Measurements from ENCODE around the gene ACSL6.
A peak's percentile ranks its signal among the peaks of the same experiment; 100 is the strongest.
"Not testable (repeated sequence)": the region's sequence is repeated elsewhere in the genome, so short reads cannot be mapped to it uniquely, and the experiment has no call there.

The ACSL6 gene

DNA sequence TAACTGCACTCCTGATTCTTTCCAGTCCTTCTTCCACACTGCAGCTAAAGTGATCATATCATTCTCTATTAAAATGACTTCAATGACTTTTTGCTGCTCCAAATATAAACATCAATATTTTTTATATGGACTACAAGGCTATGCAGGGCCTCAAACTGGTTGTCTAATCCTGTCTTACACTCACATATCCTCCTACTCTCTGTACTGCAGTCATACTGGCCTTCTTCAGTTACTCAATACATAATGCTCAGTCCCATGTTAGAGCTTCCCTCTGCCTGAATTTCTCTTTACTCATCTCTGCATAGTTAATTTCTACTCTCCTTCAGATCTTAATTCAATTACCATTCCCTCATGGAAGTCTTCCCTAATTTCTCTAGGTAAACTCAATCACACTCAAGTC is 69.4 kb downstream of the ACSL6 start:
- no peaks in the 10 kb centered on the region for H3K27me3 ChIP-seq
- no peaks in the 10 kb centered on the region for H4K20me1 ChIP-seq
- no peak overlapping the region for H3K27ac ChIP-seq
- peaks cover 0 to 16% (median 3%) of the 10 kb centered on the region in 11 experiments; a peak in 9 of 22 replicates for H3K9me3 ChIP-seq (replicated peaks in 1 of 11)
- no peak overlapping the region for H3K4me3 ChIP-seq
- H3K9ac ChIP-seq: no peak overlapping the region
- peak overlapping the region in 2 of 11 experiments; percentile 31 to 36; a peak in 4 of 22 replicates for H3K4me2 ChIP-seq
- no peak for TF ChIP-seq Cebpa-rat (IDR thresholded peaks at IDR 0.05)
- H3K36me3 ChIP-seq: no peaks in the 10 kb centered on the region
- peaks cover 15 to 65% (median 34%) of the 10 kb centered on the region in 10 experiments for H3K4me1 ChIP-seq

DNA sequence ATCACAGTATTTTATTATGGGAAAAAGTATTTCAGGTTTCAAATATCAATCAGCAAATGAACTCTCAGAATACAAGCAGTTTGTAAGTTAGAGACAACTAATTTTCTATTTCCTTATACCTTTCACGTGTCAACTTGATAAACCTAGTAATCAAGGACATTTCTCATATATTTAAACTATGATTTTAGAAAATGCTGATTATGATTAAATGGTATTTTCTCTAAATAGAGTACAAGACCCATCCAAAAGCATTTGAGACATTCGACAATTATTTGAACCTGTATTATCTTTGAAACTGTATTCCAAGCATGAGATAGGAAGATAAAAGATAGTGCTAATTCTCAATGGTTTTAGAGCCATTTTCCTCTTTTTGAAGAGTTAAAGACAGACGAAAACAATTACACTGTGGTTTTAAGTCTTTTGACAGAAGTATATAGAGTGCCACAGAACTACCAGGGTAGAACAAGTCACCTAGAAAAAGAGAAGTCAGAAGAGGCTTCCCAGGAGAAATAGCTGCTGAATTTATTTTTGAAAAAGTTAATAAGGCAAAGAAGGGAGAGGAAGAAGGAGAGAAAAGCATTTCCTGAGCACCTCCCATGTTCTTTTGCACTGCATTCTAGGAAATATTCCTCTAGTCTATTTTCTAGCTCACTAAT is 71.6 kb downstream of the ACSL6 start:
- H4K20me1 ChIP-seq: no peaks in the 10 kb centered on the region
- H3K27ac ChIP-seq: no peak overlapping the region
- no peaks in the 10 kb centered on the region for H3K36me3 ChIP-seq
- peaks cover 0 to 3% (median 0%) of the 10 kb centered on the region in 11 experiments; a peak in 1 of 22 replicates for H3K9me3 ChIP-seq (replicated peaks in 1 of 11)
- H3K9ac ChIP-seq: peak overlapping the region in 1 of 11 experiments; percentile 31; a peak in 1 of 22 replicates
- no peak overlapping the region for H3K4me3 ChIP-seq
- H3K4me2 ChIP-seq: peak overlapping the region; percentile 10 to 73 (median 52); a peak in 20 of 22 replicates
- no peaks in the 10 kb centered on the region for H3K27me3 ChIP-seq
- H3K4me1 ChIP-seq: peaks cover 15 to 45% (median 22%) of the 10 kb centered on the region in 10 experiments
- TF ChIP-seq Cebpa-rat (IDR thresholded peaks at IDR 0.05): no peak

DNA sequence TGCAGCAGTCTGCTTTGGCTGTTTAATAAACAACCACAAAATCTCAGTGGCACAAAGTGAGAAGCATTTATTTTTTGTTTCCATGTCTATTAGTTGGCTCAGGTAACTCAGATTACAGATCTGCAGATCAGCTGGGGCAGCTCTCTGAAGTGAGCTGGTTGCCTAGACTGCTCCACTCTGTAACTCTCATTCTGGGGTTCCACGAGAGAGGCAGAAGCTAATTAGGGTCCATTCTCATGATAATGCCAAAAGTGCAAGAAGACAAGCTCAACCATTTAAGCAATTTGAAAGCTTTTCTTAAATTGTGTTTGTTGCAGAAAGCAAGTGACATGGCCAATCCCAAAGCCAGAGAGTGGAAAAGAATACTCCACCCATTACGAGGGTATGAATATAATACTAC is 79.2 kb downstream of the ACSL6 start:
- Histone ChIP-seq H3K9me3 (replicated peaks in 1 of 11) (peaks cover 22 to 37% (median 27%) of the 10 kb centered on the region in 11 experiments), H3K4me2 (no peak overlapping the region), H3K4me3 (no peak overlapping the region), H3K27ac (no peak overlapping the region), H3K4me1 (no peaks in the 10 kb centered on the region), H3K36me3 (no peaks in the 10 kb centered on the region), H3K9ac (no peak overlapping the region), H4K20me1 (no peaks in the 10 kb centered on the region), H3K27me3 (no peaks in the 10 kb centered on the region)
- no peak for TF ChIP-seq Cebpa-rat (IDR thresholded peaks at IDR 0.05)

DNA sequence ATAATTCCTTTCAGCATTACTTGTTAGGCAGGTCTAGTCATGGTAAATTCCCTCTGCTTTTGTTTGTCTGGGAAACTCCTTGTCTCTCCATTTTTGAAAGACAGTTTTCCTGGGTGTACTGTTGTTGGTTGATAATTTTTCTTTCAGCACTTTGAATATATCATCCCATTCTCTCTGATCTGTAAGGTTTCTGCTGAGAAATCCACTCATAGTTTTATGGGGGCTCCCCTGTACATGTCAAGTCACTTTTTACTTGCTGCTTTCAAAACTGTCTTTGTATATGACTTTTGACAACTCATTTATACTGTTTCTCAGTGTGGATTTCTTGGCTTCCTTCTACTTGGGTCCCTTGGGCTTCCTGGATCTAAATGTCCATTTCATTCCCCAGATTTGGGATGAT is 82.5 kb downstream of the ACSL6 start:
- H3K4me3 ChIP-seq: no peak overlapping the region
- no peaks in the 10 kb centered on the region for H3K36me3 ChIP-seq
- no peaks in the 10 kb centered on the region for H3K27me3 ChIP-seq

DNA sequence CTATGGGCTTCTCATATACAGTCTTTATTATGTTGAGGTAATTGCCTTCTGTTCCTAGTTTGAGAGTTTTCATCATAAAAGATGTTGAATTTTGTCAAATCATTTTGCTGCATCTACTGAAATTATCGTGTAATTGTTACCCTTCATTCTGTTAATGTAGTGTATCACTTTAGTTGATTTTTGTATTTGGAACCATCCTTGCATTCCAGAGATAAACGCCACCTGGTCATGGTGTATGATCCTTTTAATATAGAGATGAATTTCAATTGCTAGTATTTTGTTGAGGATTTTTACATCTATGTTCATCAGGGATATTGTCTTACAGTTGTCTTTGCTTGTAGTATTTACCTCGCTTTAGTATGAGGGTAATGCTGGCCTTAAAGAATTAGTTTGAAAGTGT is 85.3 kb downstream of the ACSL6 start:
- no peak overlapping the region for H3K4me3 ChIP-seq
- no peaks in the 10 kb centered on the region for H3K27me3 ChIP-seq
- no peak for TF ChIP-seq Cebpa-rat (IDR thresholded peaks at IDR 0.05)
- no peaks in the 10 kb centered on the region for H3K36me3 ChIP-seq
- no peak overlapping the region for H3K27ac ChIP-seq
- no peak overlapping the region for H3K9ac ChIP-seq
- H3K9me3 ChIP-seq (replicated peaks in 1 of 11): peaks cover 40 to 64% (median 49%) of the 10 kb centered on the region in 11 experiments
- H4K20me1 ChIP-seq: no peaks in the 10 kb centered on the region
- no peaks in the 10 kb centered on the region for H3K4me1 ChIP-seq
- H3K4me2 ChIP-seq: no peak overlapping the region

More for the DNA sequence above, 82.5 kb downstream of the ACSL6 start:
- Histone ChIP-seq H3K27ac (no peak overlapping the region), H4K20me1 (no peaks in the 10 kb centered on the region), H3K4me1 (no peaks in the 10 kb centered on the region), H3K9ac (no peak overlapping the region), H3K9me3 (replicated peaks in 1 of 11) (peaks cover 40 to 65% (median 49%) of the 10 kb centered on the region in 11 experiments), H3K4me2 (no peak overlapping the region)
- no peak for TF ChIP-seq Cebpa-rat (IDR thresholded peaks at IDR 0.05)

DNA sequence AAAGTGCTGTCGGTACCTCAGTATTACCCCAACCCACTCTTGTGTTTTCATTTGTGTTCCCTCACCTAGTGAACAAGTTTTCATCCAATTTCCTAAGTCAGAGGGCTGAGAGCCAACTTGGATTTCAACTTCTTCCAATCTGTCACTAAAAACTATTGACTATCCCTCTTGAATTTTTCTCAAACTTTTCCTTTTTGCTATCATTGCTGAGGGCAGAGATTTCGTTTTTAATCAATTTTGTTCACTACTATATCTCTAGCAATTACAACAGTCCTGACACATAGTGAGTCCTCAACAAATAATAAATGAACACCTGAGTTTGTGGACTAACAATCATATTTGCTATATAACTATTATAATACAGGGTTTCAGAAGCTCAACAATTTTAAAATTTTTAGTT is 95.0 kb downstream of the ACSL6 start:
- no peaks in the 10 kb centered on the region for H3K27me3 ChIP-seq
- H3K4me1 ChIP-seq: no peaks in the 10 kb centered on the region
- H4K20me1 ChIP-seq: no peaks in the 10 kb centered on the region
- no peaks in the 10 kb centered on the region for H3K9me3 ChIP-seq (replicated peaks in 1 of 11)
- no peak overlapping the region for H3K9ac ChIP-seq
- TF ChIP-seq Cebpa-rat (IDR thresholded peaks at IDR 0.05): no peak
- no peak overlapping the region for H3K27ac ChIP-seq
- no peaks in the 10 kb centered on the region for H3K36me3 ChIP-seq
- H3K4me3 ChIP-seq: no peak overlapping the region
- H3K4me2 ChIP-seq: no peak overlapping the region

DNA sequence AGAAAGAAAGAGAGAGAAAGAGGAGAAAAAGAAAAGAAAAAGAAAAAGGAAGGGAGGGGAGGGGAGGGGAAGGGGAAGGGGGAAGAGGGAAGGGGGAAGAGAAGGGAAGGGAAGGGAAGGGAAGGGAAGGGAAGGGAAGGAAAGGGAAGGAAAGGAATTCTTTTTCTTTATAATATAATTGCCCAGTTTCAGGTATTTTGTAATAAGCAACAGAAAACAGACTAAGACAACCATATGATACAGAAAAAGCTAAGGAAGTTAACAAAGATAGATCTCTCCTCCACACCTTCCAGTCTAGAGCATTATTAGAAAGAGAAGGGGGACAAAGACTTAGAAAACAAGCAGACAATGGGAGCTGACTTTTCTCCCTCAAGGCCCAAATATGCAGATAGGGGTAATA is 97.0 kb downstream of the ACSL6 start:
- H3K4me1 ChIP-seq: no peaks in the 10 kb centered on the region
- H3K27me3 ChIP-seq: no peaks in the 10 kb centered on the region
- H3K9me3 ChIP-seq (replicated peaks in 1 of 11): 0 out of 22 replicates have a peak, but pooled peaks cover 0 to 6% (median 0%) of the 10 kb centered on the region in 11 experiments

DNA sequence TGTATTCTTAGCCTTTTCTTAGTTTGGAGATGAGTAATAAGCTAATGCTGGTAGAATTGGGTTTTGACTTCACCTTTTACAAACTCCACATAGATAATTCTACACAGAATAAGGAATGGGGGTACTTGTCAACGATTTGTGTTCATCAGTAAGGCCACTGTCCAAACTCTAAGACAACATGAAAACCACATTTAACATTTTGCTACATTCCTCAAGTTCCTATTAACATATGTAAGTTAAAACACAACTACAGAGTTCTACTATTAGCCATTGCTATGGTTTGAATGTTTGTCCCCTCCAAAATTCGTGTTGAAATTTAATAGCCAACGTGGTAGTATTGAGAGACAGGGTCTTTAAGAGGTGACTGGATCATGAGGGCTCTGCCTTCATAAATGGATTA is 97.9 kb downstream of the ACSL6 start:
- no peaks in the 10 kb centered on the region for H4K20me1 ChIP-seq
- H3K9me3 ChIP-seq (replicated peaks in 1 of 11): 0 out of 22 replicates have a peak, but pooled peaks cover 0 to 6% (median 0%) of the 10 kb centered on the region in 11 experiments
- no peaks in the 10 kb centered on the region for H3K27me3 ChIP-seq
- H3K4me1 ChIP-seq: no peaks in the 10 kb centered on the region
- H3K9ac ChIP-seq: no peak overlapping the region
- no peak for TF ChIP-seq Cebpa-rat (IDR thresholded peaks at IDR 0.05)
- no peak overlapping the region for H3K27ac ChIP-seq
- no peaks in the 10 kb centered on the region for H3K36me3 ChIP-seq
- no peak overlapping the region for H3K4me2 ChIP-seq
- H3K4me3 ChIP-seq: no peak overlapping the region

More for the DNA sequence above, 97.0 kb downstream of the ACSL6 start:
- no peak overlapping the region for H3K4me2 ChIP-seq
- H4K20me1 ChIP-seq: no peaks in the 10 kb centered on the region
- no peak overlapping the region for H3K9ac ChIP-seq
- TF ChIP-seq Cebpa-rat (IDR thresholded peaks at IDR 0.05): no peak
- no peak overlapping the region for H3K4me3 ChIP-seq
- H3K36me3 ChIP-seq: no peaks in the 10 kb centered on the region
- no peak overlapping the region for H3K27ac ChIP-seq

DNA sequence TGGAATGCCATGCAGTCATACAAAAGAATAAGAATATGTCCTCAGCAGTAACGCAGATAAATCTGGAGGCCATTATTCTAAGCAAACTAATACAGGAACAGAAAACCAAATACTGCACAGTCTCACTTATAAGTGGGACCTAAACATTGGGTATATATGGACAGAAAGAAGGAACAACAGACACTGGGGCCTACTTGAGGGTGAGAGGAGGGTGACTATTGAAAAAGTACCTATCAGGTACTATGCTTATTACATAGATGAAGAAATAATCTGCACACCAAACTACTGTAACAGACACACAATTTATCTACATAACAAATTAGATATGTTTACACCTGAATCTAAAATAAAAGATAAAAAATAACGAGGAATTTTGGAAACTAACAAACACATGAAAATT is 104.8 kb downstream of the ACSL6 start:
- Histone ChIP-seq H3K36me3 (no peaks in the 10 kb centered on the region), H3K9me3 (replicated peaks in 1 of 11) (peaks cover 19 to 47% (median 26%) of the 10 kb centered on the region in 11 experiments), H3K27me3 (no peaks in the 10 kb centered on the region), H3K9ac (no peak overlapping the region), H3K4me2 (no peak overlapping the region), H3K4me3 (no peak overlapping the region), H3K4me1 (peaks cover 0 to 6% (median 3%) of the 10 kb centered on the region in 10 experiments; a peak in 3 of 20 replicates), H4K20me1 (no peaks in the 10 kb centered on the region), H3K27ac (no peak overlapping the region)
- no peak for TF ChIP-seq Cebpa-rat (IDR thresholded peaks at IDR 0.05)

DNA sequence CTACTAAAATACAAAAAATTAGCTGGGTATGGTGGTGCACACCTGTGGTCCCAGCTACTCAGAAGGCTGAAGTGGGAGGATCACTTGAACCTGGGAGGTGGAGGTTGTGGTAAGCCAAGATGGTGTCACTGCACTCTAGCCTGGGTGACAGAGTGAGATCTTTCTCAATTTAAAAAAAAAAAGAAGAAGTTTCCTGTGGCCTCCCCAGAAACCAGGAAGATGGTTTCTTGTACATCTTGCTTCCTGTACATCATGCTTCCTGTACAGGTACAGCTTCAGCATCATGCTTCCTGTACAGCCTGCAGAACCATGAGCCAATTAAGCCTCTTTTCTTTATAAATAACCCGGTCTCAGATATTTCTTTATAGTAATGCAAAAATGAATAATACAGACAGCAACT is 109.2 kb downstream of the ACSL6 start:
- H3K27ac ChIP-seq, H3K9ac ChIP-seq, H3K4me1 ChIP-seq, H3K36me3 ChIP-seq, H3K27me3 ChIP-seq, H3K4me3 ChIP-seq, H4K20me1 ChIP-seq: not testable (repeated sequence)
- Histone ChIP-seq H3K4me2 (peak overlapping the region in 1 of 11 experiments; percentile 4; a peak in 2 of 22 replicates), H3K9me3 (replicated peaks in 1 of 11) (peaks cover 39 to 82% (median 51%) of the 10 kb centered on the region in 11 experiments)

Data from BLaER1 treated with 17β-estradiol and CSF1 and Interleukin-3, amounts not matched to agents 10 nM and 100 nM (cell line).